GM18502 (cell line): ENCODE data around the gene LYPD4.

Experiments
- ATAC-seq: cut with Tn5 transposase; IDR thresholded peaks from one replicate; pipeline ENCODE4 v1.9.1; 2021; ENCODE audit warnings: mild to moderate bottlenecking; ENCODE audit not compliant: unreplicated experiment, poor library complexity

The LYPD4 gene

GRCh38 chr19:41844601-41845000 lies at the start of gene LYPD4:
LYPD4 (minus strand) TSS chr19:41844683; CDS start chr19:41839285, 5,398 bp downstream.
- ATAC-seq: no peak

- no peak for ATAC-seq
These were observed 49.4 kb upstream of the LYPD4 start for GRCh38 chr19:41893899-41894298.

GRCh38 chr19:41892173-41892902 lies 47.9 kb upstream of the LYPD4 start:
- ATAC-seq: no peak

- ATAC-seq: no peak
These were observed 46.5 kb upstream of the LYPD4 start for GRCh38 chr19:41890936-41891335.

- no peak for ATAC-seq
These were observed 45.4 kb upstream of the LYPD4 start for GRCh38 chr19:41889896-41890295.

- ATAC-seq: no peak
These were observed 44.4 kb upstream of the LYPD4 start for GRCh38 chr19:41888926-41889325.

GRCh38 chr19:41887711-41888382 lies 43.4 kb upstream of the LYPD4 start:
- ATAC-seq: no peak

- no peak for ATAC-seq
These were observed 42.6 kb upstream of the LYPD4 start for GRCh38 chr19:41886761-41887710.

GRCh38 chr19:41883821-41884733 lies 39.6 kb upstream of the LYPD4 start:
- ATAC-seq: peak; percentile 75

GRCh38 chr19:41883463-41883820 lies 39.0 kb upstream of the LYPD4 start:
- no peak for ATAC-seq

- no peak for ATAC-seq
These were observed 38.3 kb upstream of the LYPD4 start, which contains the start of gene ARHGEF1 for GRCh38 chr19:41882568-41883462. ARHGEF1 (plus strand) TSS chr19:41883184; CDS start chr19:41888083, 4,899 bp downstream.

- ATAC-seq: no peak
These were observed 35.8 kb upstream of the LYPD4 start for GRCh38 chr19:41880329-41880708.

- no peak for ATAC-seq
These were observed 35.3 kb upstream of the LYPD4 start for GRCh38 chr19:41879670-41880328.

GRCh38 chr19:41879080-41879479 lies 34.6 kb upstream of the LYPD4 start:
- no peak for ATAC-seq

GRCh38 chr19:41877916-41878905 lies 33.7 kb upstream of the LYPD4 start:
- no peak for ATAC-seq

- ATAC-seq: peak; percentile 64
These were observed 32.7 kb upstream of the LYPD4 start, which contains the start of gene CD79A for GRCh38 chr19:41876847-41877832. CD79A (plus strand) TSS chr19:41877279; CDS start chr19:41877305, 26 bp downstream.
